CD8-positive, alpha-beta memory T cell (primary cell): Measurements from ENCODE around the gene CCSER1. TPM values are rescaled to one million over a fixed set of nuclear protein-coding genes. Genes with fewer than 3 reads are reported as not detected.

Source experiments
- CTCF ChIA-PET: fragments of 350-600 bp; sonication (Branson Sonifier 250); formaldehyde crosslinking; loops from one replicate; lab custom pipeline; 2021; ENCODE audit warnings: antibody characterized with exemption; lab: Charles Lee
- POLR2A ChIA-PET: fragments of 350-600 bp; sonication (Branson Sonifier 250); formaldehyde crosslinking; loops from one replicate; lab custom pipeline; 2021; ENCODE audit warnings: antibody characterized with exemption; lab: Charles Lee
- DNase-seq, 5 donors: peaks; one replicate each; pipeline versions ENCODE4 v3.0.0 to v3.0.0-alpha.2; 2020 to 2022; ENCODE audit warnings: mixed read lengths in 1 of 5
- H3K27ac ChIP-seq: one replicate; pipeline ENCODE4 v1.7.0; 2013; ENCODE audit warnings: low read depth, mild to moderate bottlenecking, low read length, moderate library complexity
- H3K27me3 ChIP-seq: 2 replicates; pipeline ENCODE4 v1.7.0; 2013; ENCODE audit warnings: low read length, mild to moderate bottlenecking; ENCODE audit not compliant: insufficient read depth, poor library complexity, severe bottlenecking
- H3K36me3 ChIP-seq: 2 replicates; pipeline ENCODE4 v1.7.0; 2013; ENCODE audit warnings: mild to moderate bottlenecking, low read length, moderate library complexity; ENCODE audit not compliant: insufficient read depth
- H3K4me1 ChIP-seq: 2 replicates; pipeline ENCODE4 v1.7.0; 2013; ENCODE audit warnings: mild to moderate bottlenecking, low read length, moderate library complexity; ENCODE audit not compliant: insufficient read depth
- H3K4me3 ChIP-seq: 2 replicates; pipeline ENCODE4 v1.7.0; 2013; ENCODE audit warnings: mild to moderate bottlenecking, low read length
- H3K9me3 ChIP-seq: 2 replicates; pipeline ENCODE4 v1.7.0; 2013; ENCODE audit warnings: mild to moderate bottlenecking, low read length
- H3K27ac Mint-ChIP-seq, 8 donors: one replicate each; pipeline ENCODE4 v1.8.0; 2020 to 2021; ENCODE audit warnings: mixed read lengths in 8 of 8, mild to moderate bottlenecking in 6 of 8, inconsistent platforms in 3 of 8, moderate library complexity in 3 of 8
- H3K27me3 Mint-ChIP-seq, 2 donors: one replicate each; pipeline ENCODE4 v1.8.0; 2020 to 2021; ENCODE audit warnings: mixed read lengths in 2 of 2, mild to moderate bottlenecking in 1 of 2, moderate library complexity in 1 of 2
- H3K36me3 Mint-ChIP-seq, 3 donors: one replicate each; pipeline ENCODE4 v1.8.0; 2020 to 2021; ENCODE audit warnings: mixed read lengths in 3 of 3, inconsistent platforms in 1 of 3, mild to moderate bottlenecking in 1 of 3
- H3K4me1 Mint-ChIP-seq, 3 donors: one replicate each; pipeline ENCODE4 v1.8.0; 2020 to 2021; ENCODE audit warnings: mixed read lengths in 3 of 3, inconsistent platforms in 1 of 3, mild to moderate bottlenecking in 1 of 3
- H3K4me3 Mint-ChIP-seq, 7 donors: one replicate each; pipeline ENCODE4 v1.8.0; 2020 to 2021; ENCODE audit warnings: mixed read lengths in 7 of 7, mild to moderate bottlenecking in 6 of 7, moderate library complexity in 4 of 7, inconsistent platforms in 2 of 7
- H3K9me3 Mint-ChIP-seq, 5 donors: one replicate each; pipeline ENCODE4 v1.8.0; 2020 to 2022; ENCODE audit warnings: mixed read lengths in 5 of 5, mild to moderate bottlenecking in 3 of 5, moderate library complexity in 2 of 5, inconsistent platforms in 1 of 5
- polyA plus RNA-seq: library from polyadenylated mRNA; unstranded; fragments of 300-500 nt; fragmentation: Illumina TruSeq; gene quantifications from one replicate; pipeline ENCODE4 v1.2.3, GENCODE V29; 2021
- total RNA-seq, 2 experiments: library from RNA; stranded (reverse); gene quantifications; one replicate each; pipeline ENCODE4 v1.2.3, GENCODE V29; 2021

Gene CCSER1
- total RNA-seq = under 1 TPM in 1 of 2 experiments, not detected in 1; 0.20 TPM
- polyA plus RNA-seq = 0.12 TPM

- ChIA-PET CTCF (no interaction called here), POLR2A (no interaction called here)
- Histone ChIP-seq H3K27me3 (no peaks in the 10 kb centered on the region), H3K36me3 (no peaks in the 10 kb centered on the region), H3K4me1 (no peaks in the 10 kb centered on the region), H3K9me3 (no peaks in the 10 kb centered on the region), H3K4me3 (no peak within 1 kb of the TSS), H3K27ac (no peak within 1 kb of the TSS)
- H3K4me3 Mint-ChIP-seq = peak within 1 kb of the TSS; percentile 44 to 90 (median 75)
- H3K27ac Mint-ChIP-seq = peak within 1 kb of the TSS in 2 of 8 donors; percentile 9 to 55
- DNase-seq = peak in 2 of 5 donors; percentile 48 to 50
- H3K9me3 Mint-ChIP-seq = peaks cover 0 to 4% (median 1%) of the 10 kb centered on the region in 5 donors
- H3K27me3 Mint-ChIP-seq = peaks cover 22 to 56% of the 10 kb centered on the region in 2 donors
- H3K36me3 Mint-ChIP-seq = no peaks in the 10 kb centered on the region
- peaks cover 14 to 24% (median 18%) of the 10 kb centered on the region in 3 donors for H3K4me1 Mint-ChIP-seq
These were observed at the start of gene CCSER1 for GRCh38 chr4:90127223-90127705. TSS of gene CCSER1 (plus strand) at chr4:90127394.

DNA sequence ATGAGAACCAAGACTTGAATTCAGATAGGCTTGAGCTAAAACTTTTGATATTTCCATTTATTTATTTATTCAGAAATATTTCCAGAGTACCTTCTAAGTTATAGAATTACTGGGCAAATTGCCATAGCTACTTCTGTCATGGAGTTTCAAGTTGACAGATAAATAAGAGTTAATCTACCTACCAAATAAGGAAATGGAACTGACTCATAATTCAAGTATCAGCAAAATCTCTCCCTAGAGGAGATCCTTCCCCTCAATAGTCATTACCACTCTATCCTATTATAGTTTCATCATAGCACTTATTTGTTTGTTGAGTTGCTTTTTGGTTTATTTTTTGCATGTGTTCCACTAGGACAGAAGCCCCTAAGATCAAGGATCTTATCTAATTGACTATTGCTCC, 48.8 kb upstream of the CCSER1 start:
- H3K27ac ChIP-seq = no peak overlapping the region
- CTCF ChIA-PET = no interaction called here
- no peaks in the 10 kb centered on the region for H3K27me3 ChIP-seq
- no peaks in the 10 kb centered on the region for H3K4me1 ChIP-seq
- H3K9me3 ChIP-seq = no peaks in the 10 kb centered on the region
- H3K4me3 ChIP-seq = no peak overlapping the region
- no peak overlapping the region for H3K4me3 Mint-ChIP-seq
- H3K36me3 Mint-ChIP-seq = no peaks in the 10 kb centered on the region
- POLR2A ChIA-PET = no interaction called here
- DNase-seq = no peak
- H3K27ac Mint-ChIP-seq = no peak overlapping the region
- H3K36me3 ChIP-seq = no peaks in the 10 kb centered on the region
- H3K27me3 Mint-ChIP-seq = no peaks in the 10 kb centered on the region
- H3K4me1 Mint-ChIP-seq = no peaks in the 10 kb centered on the region
- peaks cover 0 to 2% (median 0%) of the 10 kb centered on the region in 5 donors for H3K9me3 Mint-ChIP-seq

DNA sequence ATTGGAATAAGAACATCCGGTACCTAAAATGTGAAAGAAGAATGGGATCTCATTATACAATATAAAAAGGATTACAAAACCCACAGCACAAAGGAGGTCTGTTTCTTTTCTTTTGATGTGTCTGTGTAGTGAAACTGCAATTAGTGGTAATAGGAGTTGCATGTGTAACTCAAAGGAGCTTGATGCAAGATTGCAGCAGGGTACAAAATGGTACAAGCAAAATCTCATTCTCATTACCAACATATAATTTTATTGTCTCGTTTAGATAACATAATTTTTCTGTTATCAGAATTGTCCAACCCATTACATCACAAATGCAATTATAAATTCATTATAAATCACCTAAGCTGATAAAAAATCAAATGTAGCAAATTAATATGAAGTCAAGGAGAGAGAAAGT, 47.1 kb upstream of the CCSER1 start:
- no peak overlapping the region for H3K27ac ChIP-seq
- Mint-ChIP-seq H3K4me1 (no peaks in the 10 kb centered on the region), H3K27ac (no peak overlapping the region), H3K27me3 (no peaks in the 10 kb centered on the region), H3K4me3 (no peak overlapping the region), H3K9me3 (peaks cover 0 to 2% (median 0%) of the 10 kb centered on the region in 5 donors), H3K36me3 (no peaks in the 10 kb centered on the region)
- CTCF ChIA-PET = no interaction called here
- POLR2A ChIA-PET = no interaction called here
- no peak overlapping the region for H3K4me3 ChIP-seq
- H3K4me1 ChIP-seq = no peaks in the 10 kb centered on the region
- H3K27me3 ChIP-seq = no peaks in the 10 kb centered on the region
- no peak for DNase-seq
- no peaks in the 10 kb centered on the region for H3K36me3 ChIP-seq
- H3K9me3 ChIP-seq = no peaks in the 10 kb centered on the region

- Mint-ChIP-seq H3K27me3 (no peaks in the 10 kb centered on the region), H3K27ac (no peak overlapping the region), H3K4me3 (no peak overlapping the region), H3K4me1 (no peaks in the 10 kb centered on the region), H3K36me3 (no peaks in the 10 kb centered on the region), H3K9me3 (peaks cover 0 to 2% (median 0%) of the 10 kb centered on the region in 5 donors)
- Histone ChIP-seq H3K27ac (no peak overlapping the region), H3K36me3 (no peaks in the 10 kb centered on the region), H3K4me3 (no peak overlapping the region), H3K27me3 (no peaks in the 10 kb centered on the region), H3K9me3 (no peaks in the 10 kb centered on the region), H3K4me1 (no peaks in the 10 kb centered on the region)
- DNase-seq = no peak
- POLR2A ChIA-PET = no interaction called here
- CTCF ChIA-PET = no interaction called here
These were observed 45.6 kb upstream of the CCSER1 start for GRCh38 chr4:90081432-90082144.

GRCh38 chr4:90082449-90082848, 44.7 kb upstream of the CCSER1 start:
- CTCF ChIA-PET = no interaction called here
- H3K27ac ChIP-seq = no peak overlapping the region
- Mint-ChIP-seq H3K4me1 (no peaks in the 10 kb centered on the region), H3K27ac (no peak overlapping the region), H3K36me3 (no peaks in the 10 kb centered on the region), H3K4me3 (no peak overlapping the region), H3K27me3 (no peaks in the 10 kb centered on the region), H3K9me3 (peaks cover 0 to 2% (median 0%) of the 10 kb centered on the region in 5 donors)
- POLR2A ChIA-PET = no interaction called here
- no peaks in the 10 kb centered on the region for H3K4me1 ChIP-seq
- no peaks in the 10 kb centered on the region for H3K9me3 ChIP-seq
- no peaks in the 10 kb centered on the region for H3K27me3 ChIP-seq
- H3K36me3 ChIP-seq = no peaks in the 10 kb centered on the region
- DNase-seq = no peak
- no peak overlapping the region for H3K4me3 ChIP-seq

DNA sequence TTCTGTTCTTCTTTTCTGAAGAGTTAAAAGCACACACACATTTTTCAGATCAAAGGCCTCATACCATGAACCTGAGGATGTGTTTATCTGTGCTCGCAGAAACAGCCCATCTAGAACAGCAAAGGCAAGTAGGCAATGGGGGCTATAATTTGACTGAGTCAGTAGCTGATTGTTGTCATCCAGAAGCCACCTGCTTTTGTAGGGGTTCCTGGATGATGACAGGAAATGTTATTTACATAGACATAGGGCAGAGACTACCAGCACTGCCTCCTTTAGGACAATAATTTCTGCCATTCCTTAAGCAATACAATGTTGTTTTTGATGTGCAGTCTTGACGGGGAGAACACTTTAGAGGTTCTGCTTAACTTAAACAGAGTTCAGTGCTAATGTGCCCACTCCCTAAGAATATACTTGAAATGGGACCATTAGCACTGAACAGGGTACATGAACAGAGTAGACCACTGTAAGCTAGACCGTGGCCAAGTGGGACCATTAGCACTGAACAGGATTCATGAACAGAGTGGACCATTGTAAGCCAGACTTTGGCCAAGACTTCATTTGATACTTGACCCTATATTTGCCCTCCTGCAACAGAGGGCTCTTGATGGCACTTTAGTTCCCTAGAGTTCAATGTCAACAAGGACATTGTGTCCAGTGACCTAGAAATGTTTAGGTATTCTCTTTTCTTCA, 42.8 kb upstream of the CCSER1 start:
- H3K27ac ChIP-seq = no peak overlapping the region
- ChIA-PET CTCF (no interaction called here), POLR2A (no interaction called here)
- no peaks in the 10 kb centered on the region for H3K27me3 ChIP-seq
- Mint-ChIP-seq H3K36me3 (no peaks in the 10 kb centered on the region), H3K9me3 (peaks cover 0 to 4% (median 0%) of the 10 kb centered on the region in 5 donors), H3K4me1 (no peaks in the 10 kb centered on the region), H3K4me3 (no peak overlapping the region), H3K27me3 (no peaks in the 10 kb centered on the region), H3K27ac (no peak overlapping the region)
- no peak for DNase-seq
- H3K36me3 ChIP-seq = no peaks in the 10 kb centered on the region
- H3K4me3 ChIP-seq = no peak overlapping the region
- no peaks in the 10 kb centered on the region for H3K4me1 ChIP-seq
- H3K9me3 ChIP-seq = no peaks in the 10 kb centered on the region

GRCh38 chr4:90084967-90085295, 42.3 kb upstream of the CCSER1 start:
- Histone ChIP-seq H3K27ac (no peak overlapping the region), H3K36me3 (no peaks in the 10 kb centered on the region), H3K27me3 (no peaks in the 10 kb centered on the region), H3K4me3 (no peak overlapping the region), H3K9me3 (no peaks in the 10 kb centered on the region), H3K4me1 (no peaks in the 10 kb centered on the region)
- Mint-ChIP-seq H3K9me3 (peaks cover 0 to 4% (median 0%) of the 10 kb centered on the region in 5 donors), H3K4me1 (no peaks in the 10 kb centered on the region), H3K27me3 (no peaks in the 10 kb centered on the region), H3K36me3 (no peaks in the 10 kb centered on the region), H3K4me3 (no peak overlapping the region), H3K27ac (no peak overlapping the region)
- ChIA-PET CTCF (no interaction called here), POLR2A (no interaction called here)
- DNase-seq = no peak

- CTCF ChIA-PET = no interaction called here
- Histone ChIP-seq H3K4me1 (no peaks in the 10 kb centered on the region), H3K27me3 (no peaks in the 10 kb centered on the region), H3K27ac (no peak overlapping the region), H3K9me3 (no peaks in the 10 kb centered on the region), H3K4me3 (no peak overlapping the region), H3K36me3 (no peaks in the 10 kb centered on the region)
- peaks cover 2 to 4% of the 10 kb centered on the region in 2 donors for H3K27me3 Mint-ChIP-seq
- H3K4me3 Mint-ChIP-seq = no peak overlapping the region
- H3K36me3 Mint-ChIP-seq = no peaks in the 10 kb centered on the region
- peaks cover 0 to 4% (median 0%) of the 10 kb centered on the region in 5 donors for H3K9me3 Mint-ChIP-seq
- POLR2A ChIA-PET = no interaction called here
- H3K27ac Mint-ChIP-seq = no peak overlapping the region
- no peaks in the 10 kb centered on the region for H3K4me1 Mint-ChIP-seq
- DNase-seq = no peak
These were observed 33.7 kb upstream of the CCSER1 start for GRCh38 chr4:90093526-90093925.
